ENCODE data around the gene TMEM132C.

TMEM132C gene

DNA sequence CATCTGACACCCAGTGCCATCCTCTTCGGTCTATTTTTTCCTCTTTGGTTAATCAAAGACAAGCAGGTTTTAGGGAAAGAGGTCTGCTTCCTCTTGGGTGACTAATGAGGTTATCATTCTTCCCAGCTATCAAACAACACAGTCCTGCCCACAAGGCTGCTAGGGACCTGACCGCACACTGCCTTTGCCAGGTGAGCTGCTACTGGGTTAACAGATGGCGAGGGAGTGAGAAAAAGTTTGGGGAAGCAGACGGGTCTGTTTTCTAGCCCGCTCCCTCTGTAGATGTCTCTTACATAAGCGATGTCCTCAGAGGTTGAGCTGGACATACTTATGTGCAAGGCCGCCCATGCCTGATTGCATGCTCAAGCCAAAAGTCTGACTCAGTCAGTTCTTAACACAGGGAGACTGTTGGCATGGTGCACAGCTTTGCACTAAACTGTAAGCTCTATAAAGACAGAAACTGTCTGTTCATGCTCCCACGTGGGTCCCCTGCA is 462.7 kb downstream of the TMEM132C start:
- no peak for DNase-seq

DNA sequence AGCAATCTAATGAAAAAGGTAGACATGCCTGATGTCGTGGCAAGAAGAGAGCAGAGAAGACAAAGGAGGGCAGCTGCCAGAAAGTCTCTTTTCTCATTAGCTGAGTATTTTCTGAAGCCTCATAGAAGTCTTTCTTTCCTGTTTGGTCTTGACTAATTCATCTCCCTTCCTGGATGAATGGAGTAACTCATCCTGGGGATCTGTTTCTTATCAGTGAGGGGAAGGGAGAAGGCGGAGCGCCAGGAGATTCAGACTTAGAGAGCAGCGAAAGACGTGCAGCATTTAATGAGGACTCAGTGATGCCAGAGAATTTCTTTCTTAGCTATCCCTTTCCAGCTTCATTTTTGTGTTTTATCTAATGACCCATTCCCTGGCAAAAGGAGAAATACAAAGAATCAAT is 467.4 kb downstream of the TMEM132C start:
- DNase-seq, result no peak

DNA sequence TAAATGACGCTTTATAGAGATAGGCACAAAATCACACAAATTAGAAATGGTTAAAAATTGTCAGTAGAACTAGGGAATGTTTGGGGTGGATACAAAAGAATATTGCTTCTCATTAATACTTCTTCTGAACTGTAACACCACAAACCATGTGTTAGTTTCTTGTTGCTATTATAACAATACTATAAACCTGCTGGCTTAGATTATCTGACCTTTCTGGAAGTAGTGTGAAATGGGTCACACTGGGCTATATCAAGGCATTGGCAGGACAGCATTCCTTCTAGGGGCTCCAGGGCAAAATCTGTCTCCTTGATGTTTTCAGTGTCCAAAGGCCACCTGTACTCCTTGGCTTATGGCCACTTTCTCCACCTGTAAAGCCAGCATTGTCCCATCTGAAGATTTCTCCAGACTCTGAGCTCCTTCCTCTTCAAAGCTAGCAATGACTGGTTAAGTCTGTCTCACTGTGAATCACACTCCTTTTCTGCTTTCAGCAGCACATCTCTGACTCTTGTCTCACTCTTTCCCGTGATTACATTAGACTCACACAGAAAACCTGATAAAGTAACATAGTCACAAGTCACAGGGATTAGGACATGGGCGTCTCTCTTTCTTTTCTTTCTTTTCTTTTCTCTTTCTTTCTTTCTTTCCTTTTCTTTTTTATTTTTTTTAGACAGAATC is 470.5 kb downstream of the TMEM132C start:
- no peak for DNase-seq

DNA sequence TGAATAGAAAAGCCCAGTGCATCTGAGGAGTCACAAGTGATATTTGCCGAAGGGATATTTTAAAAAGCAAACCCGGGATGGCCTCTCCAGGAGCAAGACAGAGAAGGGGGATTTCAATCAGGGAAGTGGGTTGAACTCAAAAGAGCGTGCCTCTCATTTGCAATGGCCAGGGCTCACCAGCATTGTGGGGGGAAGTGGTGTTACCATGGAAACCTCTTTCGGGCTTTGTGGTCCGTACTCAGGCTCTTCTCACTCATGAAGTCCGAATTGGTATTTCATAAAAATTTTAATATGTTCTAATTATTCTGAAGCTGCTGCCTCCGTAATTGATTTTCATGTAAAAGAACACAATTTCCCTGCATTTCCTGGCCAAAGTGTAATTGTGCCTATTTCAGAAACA is 476.9 kb downstream of the TMEM132C start:
- peak; percentile 11 for DNase-seq

DNA sequence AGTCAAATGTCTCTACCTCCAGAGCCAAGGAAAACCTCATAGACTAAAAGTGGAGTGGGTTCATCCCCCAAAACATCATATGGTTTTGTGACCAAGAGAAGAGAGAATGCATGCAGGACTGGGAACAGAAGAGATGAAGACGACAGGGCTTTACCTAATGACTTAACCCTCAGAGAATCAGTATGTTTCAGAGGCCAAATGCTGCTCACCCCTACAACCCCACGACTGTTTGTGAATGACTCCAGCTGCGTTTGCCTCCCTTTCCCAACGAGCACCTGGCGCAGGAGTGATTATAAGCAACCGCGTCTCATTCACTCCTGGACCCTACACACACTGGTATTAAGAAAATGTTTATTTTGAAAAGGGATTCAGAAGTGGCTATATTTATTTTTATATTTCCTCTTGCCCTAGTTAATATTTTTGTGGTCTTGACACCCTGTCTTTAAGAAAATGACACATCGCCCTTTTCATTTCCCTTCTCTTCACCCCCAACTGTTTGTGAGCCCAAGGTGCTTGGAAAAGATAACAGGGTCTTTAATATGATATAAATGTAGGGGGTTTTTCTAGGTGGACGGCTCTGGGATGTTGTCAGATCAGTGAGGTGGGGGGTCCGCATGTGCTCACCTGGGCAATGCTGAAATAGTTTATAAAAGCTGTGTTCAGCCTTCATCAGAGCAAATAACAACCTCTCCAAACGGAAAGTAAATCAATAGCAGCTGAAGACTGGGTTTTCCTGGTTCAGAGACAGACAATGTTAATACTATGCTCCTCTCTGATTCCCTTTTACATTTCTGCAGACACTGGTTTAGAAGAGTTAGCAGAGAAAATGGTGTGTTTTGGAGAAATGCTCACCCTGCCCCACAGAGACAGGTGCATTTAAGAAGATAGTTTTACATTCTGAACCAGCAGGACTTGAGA is 479.1 kb downstream of the TMEM132C start:
- peak; percentile 25 for DNase-seq

DNA sequence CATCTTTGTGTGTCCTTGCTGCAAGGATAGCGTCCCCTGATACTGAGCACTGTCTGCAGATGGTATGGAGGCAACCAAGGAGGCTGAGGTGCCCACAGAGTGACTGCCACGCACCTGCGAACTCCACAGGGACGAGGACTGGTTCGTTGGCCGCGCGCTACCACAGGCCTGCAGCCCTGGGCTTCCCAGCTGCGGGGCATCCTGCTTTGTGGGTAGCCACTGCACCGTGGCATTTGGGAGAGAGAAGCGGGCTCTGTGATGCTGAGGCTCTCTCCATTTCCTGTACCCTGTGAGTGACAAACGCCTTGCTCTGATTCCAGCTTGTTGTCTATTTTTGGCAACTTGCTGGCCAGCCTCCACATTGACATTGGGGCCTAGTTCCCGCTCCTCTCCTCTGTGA is 480.5 kb downstream of the TMEM132C start:
- no peak for DNase-seq

DNA sequence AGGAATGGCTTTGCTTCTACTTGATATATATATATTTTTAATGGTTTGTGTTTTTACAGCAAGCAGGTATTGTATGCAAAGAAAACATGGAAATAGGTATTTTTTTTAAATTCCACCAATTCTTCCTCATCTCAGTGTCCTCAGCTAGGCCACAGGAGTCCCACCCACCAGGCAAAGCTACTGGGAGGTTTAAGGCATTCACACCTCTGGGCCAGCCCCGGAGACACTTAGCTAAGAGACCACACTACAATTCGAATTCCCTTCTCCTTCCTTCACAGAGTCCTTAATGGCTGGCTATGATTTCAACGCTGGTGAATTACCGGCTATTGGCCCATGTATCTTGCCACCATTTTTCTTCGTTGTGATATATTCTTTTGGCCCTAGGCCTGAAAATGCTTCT is 485.4 kb downstream of the TMEM132C start:
- DNase-seq, result no peak

DNA sequence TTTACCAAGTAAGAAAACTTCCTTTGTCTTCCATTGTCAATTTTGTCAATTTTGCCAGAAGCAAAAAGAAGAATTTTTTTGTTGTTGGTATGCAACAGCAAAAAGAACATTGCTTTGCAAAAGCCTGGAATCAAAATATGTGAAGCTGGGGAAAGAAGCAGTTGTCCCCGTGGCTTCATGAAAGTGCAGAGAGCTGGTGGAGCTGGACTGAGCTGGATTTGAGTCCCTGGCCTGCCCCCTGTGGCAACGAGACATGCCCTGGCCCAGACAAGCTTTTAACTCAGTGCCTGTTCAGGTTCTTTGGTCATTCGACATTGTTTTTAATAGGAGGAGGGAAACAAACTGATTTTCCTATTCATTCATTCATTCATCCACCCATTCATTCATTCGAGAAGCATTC is 486.5 kb downstream of the TMEM132C start:
- no peak for DNase-seq

DNA sequence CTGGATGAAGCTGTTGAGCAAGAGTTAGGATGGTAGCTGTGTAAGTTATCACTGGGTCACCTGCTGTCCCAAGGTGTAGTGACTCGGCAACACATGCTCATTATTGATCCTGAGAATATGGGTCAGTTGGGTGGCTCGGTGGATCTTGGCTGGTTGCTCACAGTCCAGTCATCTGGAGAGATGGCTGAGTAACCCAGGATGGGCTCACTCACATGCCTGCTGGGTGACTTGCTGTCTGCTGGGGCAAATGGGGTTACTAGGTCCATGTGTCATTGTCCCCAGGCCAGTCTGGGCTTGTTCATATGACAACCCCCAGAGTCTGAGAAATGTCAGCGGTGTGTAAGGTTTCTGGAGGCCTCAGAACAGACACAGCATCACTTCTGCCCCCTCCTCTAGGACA is 487.3 kb downstream of the TMEM132C start:
- no peak for DNase-seq

DNA sequence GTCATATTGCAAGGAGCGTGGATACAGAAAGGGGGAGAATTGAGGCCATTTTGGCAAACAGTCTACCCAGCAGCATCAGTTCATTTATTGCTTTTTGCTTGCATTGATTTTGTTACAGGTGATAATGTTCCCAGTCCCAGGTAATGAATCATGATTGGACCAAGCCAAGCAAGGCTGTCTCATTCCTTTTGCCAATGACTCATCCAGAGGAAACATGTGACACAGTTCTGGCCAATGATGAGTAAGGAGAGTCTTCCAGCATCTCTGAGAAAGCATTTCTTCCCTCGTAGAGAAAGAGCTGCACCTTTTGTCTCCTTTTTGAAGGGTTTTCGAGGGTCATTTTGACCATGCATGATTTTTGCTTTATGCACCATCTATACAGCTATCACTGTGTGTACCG is 488.6 kb downstream of the TMEM132C start:
- DNase-seq, result no peak
